GM19023 (cell line): ENCODE measurements around the gene ZNF823.
"Not testable (repeated sequence)": the region's sequence is repeated elsewhere in the genome, so short reads cannot be mapped to it uniquely, and the experiment has no call there.

ENCODE experiments used
- ATAC-seq: cut with Tn5 transposase; IDR thresholded peaks from one replicate; pipeline ENCODE4 v1.9.1; 2021; ENCODE audit warnings: mild to moderate bottlenecking, moderate library complexity; ENCODE audit not compliant: unreplicated experiment

The ZNF823 gene

DNA sequence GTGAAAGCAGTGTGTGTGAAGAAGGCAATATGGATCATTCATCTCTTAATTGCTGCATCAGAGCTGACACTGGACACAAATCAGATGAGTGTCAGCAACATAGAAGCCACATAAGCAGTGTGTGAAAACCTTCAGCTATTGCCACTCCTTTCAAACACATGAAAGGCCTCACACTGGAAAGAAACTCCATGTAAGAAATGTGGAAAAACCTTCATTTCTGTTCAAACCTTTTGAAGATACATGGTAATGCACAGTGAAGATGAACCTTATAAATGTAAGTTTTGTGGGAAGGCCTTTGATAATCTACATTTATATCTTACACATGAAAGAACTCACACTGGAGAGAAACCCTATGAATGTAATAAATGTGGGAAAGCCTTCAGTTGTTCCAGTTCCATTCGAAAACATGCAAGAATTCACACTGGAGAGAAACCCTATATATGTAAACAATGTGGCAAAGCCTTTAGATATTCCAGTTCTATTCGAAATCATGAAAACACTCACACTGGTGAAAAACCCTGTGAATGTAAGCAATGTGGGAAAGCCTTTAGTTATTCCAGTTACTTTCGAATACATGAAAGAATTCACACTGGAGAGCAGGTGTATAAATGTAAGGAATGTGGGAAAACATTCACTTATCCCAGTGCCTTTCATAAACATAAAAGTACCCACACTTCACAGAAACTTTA lies 53.6 kb downstream of the ZNF823 start:
- no peak for ATAC-seq

DNA sequence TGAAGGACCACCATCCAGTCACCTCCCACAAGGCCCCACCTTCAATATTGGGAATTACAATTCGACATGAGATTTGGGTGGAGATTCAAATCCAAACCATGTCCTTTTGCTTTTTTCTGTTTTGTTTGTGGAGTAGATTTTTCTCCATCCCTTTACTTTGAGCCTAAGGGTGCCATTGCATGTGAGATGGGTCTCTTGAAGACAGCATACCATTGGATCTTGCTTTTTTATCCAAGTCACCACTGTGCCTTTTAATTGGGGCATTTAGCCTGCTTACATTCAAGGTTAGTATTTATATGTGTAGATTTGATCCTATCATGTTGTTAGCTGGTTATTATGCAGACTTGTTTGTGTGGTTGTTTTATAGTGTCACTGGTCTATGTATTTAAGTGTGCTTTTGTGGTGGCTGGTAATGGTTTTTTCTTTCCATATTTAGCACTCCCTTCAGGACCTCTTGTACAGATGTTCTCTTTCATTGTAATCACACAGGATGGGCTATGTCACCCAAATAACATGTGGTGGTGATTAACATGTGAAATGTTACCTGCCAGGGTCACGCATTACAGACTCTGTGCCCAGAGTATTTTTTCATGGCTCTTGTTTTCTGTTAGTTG lies 58.0 kb downstream of the ZNF823 start:
- ATAC-seq: no peak

GRCh38 chr19:11678504-11678903 lies 60.2 kb downstream of the ZNF823 start:
- ATAC-seq: no peak

GRCh38 chr19:11676661-11677600 lies 61.8 kb downstream of the ZNF823 start:
- ATAC-seq: not testable (repeated sequence)

GRCh38 chr19:11675569-11675968 lies 63.2 kb downstream of the ZNF823 start:
- no peak for ATAC-seq

GRCh38 chr19:11674067-11674492 lies 64.7 kb downstream of the ZNF823 start:
- no peak for ATAC-seq

DNA sequence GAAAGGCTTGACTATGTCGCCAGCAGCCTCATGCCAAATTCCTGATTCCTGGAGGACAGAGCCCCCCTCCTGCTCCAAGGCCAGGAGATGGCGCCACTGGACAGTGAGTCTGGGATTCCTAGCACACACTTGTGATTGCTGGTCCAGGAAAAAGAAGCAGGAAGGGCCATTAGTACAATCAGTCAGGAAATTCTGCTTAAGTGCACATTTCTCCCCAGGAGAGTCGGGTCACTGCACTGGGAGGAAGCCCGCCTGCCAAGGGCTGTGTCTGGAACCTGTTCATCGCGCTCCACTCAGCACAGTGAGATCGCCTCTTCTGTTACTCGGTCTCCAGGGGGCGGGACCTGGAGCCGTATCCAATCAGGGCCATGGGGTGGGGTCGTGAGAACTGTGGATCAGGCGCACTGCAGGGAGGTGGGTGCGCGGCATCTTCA lies 65.1 kb downstream of the ZNF823 start:
- ATAC-seq: no peak
